Activated naive CD8-positive, alpha-beta T cell (primary cell): ENCODE measurements around the gene TSPAN15.

Source experiments
- H3K27ac Mint-ChIP-seq: one replicate; pipeline ENCODE4 v1.8.0; 2021; ENCODE audit warnings: mixed read lengths
- H3K27me3 Mint-ChIP-seq: one replicate; pipeline ENCODE4 v1.8.0; 2021; ENCODE audit warnings: mixed read lengths
- H3K36me3 Mint-ChIP-seq: one replicate; pipeline ENCODE4 v1.8.0; 2021; ENCODE audit warnings: mixed read lengths
- H3K4me1 Mint-ChIP-seq: one replicate; pipeline ENCODE4 v1.8.0; 2021; ENCODE audit warnings: low read depth, mixed read lengths
- H3K4me3 Mint-ChIP-seq: one replicate; pipeline ENCODE4 v1.8.0; 2021; ENCODE audit warnings: mild to moderate bottlenecking, mixed read lengths
- H3K9me3 Mint-ChIP-seq: one replicate; pipeline ENCODE4 v1.8.0; 2021; ENCODE audit warnings: low read depth, mixed read lengths

TSPAN15 gene

GRCh38 chr10:69412232-69412790 lies 39.0 kb upstream of the TSPAN15 start:
- Mint-ChIP-seq H3K4me3 (no peak overlapping the region), H3K27ac (no peak overlapping the region), H3K9me3 (no peaks in the 10 kb centered on the region), H3K36me3 (no peaks in the 10 kb centered on the region), H3K27me3 (no peaks in the 10 kb centered on the region), H3K4me1 (peaks cover 11% of the 10 kb centered on the region)

GRCh38 chr10:69413221-69413865 lies 37.9 kb upstream of the TSPAN15 start:
- no peaks in the 10 kb centered on the region for H3K36me3 Mint-ChIP-seq
- no peak overlapping the region for H3K27ac Mint-ChIP-seq
- H3K9me3 Mint-ChIP-seq, result no peaks in the 10 kb centered on the region
- H3K4me1 Mint-ChIP-seq, result peaks cover 6% of the 10 kb centered on the region
- H3K4me3 Mint-ChIP-seq, result no peak overlapping the region
- no peaks in the 10 kb centered on the region for H3K27me3 Mint-ChIP-seq

DNA sequence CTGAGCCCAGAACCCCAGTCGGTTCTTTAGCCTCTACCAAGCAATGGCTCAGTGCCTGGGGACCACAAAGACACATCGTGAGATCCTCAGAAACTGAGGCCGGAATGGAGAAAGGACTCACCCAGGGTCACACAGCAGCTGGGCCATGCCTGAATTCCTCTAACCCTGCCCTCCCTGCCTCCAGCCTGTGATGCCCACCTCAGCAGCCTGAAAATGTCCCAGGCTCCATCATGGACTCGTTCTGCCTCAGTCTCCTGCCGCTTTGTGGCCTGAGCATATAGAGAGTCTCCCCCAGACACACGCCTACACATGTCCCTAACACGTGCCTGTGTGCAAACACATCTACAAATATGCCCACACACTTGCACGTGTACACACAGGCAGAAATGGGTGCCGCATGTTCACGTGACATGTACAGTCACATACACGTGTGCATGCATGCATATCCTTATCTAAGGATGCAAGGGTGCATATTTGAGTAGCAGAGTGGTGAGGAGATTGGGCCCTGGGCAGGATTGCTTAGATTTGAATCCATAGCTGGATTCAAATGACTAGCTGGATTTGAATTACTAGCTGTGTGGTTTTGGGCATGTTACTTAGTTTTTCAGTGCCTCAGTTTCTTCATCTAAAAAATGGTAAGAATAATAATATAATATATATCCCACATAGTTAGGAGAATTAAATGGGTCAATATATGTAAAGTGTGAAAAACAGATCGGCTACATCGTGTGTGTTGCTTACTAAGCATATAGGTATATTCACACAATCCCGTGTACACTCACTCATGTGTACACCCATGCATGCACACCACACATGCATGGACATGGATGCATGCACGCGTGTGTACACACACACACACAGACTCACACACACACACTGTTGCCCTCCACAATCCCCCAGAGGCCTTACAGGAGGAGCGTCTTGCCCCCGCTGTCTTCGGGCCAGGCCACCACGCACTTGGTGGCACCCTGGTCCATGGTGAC lies 36.9 kb upstream of the TSPAN15 start:
- Mint-ChIP-seq H3K9me3 (no peaks in the 10 kb centered on the region), H3K27me3 (no peaks in the 10 kb centered on the region), H3K4me1 (peaks cover 3% of the 10 kb centered on the region), H3K4me3 (no peak overlapping the region), H3K36me3 (no peaks in the 10 kb centered on the region), H3K27ac (no peak overlapping the region)

- H3K27ac Mint-ChIP-seq, result no peak overlapping the region
- H3K9me3 Mint-ChIP-seq, result no peaks in the 10 kb centered on the region
- no peak overlapping the region for H3K4me3 Mint-ChIP-seq
- peaks cover 1% of the 10 kb centered on the region for H3K4me1 Mint-ChIP-seq
- H3K36me3 Mint-ChIP-seq, result no peaks in the 10 kb centered on the region
- H3K27me3 Mint-ChIP-seq, result no peaks in the 10 kb centered on the region
These were observed 36.2 kb upstream of the TSPAN15 start for GRCh38 chr10:69415049-69415448.

DNA sequence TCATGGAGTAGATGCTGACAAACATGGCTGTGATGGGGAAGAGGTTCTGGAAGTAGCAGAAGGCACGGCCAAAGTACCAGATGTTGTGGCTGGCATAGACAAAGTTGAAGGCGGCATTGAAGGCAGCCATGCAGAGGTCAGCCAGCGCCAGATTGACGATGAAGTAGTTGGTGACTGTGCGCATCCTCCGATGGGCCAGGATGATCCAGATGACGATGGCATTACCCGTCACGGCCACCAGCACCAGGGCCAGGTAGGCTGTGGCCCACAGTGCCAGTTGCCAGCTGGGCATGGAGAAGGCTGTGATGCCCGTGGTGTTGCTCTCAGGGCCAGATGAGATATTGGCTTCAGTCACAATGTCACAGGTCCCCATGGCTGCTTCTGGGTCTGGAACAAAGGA lies 35.3 kb upstream of the TSPAN15 start:
- Mint-ChIP-seq H3K4me3 (no peak overlapping the region), H3K36me3 (no peaks in the 10 kb centered on the region), H3K9me3 (no peaks in the 10 kb centered on the region), H3K27me3 (no peaks in the 10 kb centered on the region), H3K4me1 (peaks cover 1% of the 10 kb centered on the region), H3K27ac (no peak overlapping the region)

DNA sequence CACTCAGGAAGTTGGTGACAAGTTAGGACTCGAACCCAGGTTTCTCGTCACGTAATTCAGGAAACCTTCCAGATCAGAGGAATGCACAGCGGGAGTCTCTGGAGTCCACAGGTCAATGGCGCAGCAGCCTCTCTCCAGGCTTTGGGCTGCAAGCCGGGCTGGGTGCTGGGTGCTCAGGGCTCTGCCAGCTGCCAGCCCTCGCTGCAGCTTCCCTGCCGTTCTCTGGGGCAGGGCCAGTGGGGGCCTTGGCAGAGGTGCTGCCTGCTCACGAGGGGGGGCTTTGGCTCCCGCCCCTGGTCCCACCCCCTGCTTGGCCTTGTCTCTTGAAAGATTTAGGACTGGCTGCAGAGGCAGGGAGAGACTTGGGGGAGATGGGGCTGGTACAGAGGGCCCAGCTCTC lies 34.6 kb upstream of the TSPAN15 start, which contains the start of gene TACR2:
TSS of gene TACR2 (minus strand) at position 224 of the 400 bp plus-strand sequence. CDS start 595 bp downstream, outside the sequence.
- Mint-ChIP-seq H3K4me1 (peaks cover 1% of the 10 kb centered on the region), H3K4me3 (no peak within 1 kb of the TSS), H3K9me3 (no peaks in the 10 kb centered on the region), H3K27me3 (no peaks in the 10 kb centered on the region), H3K27ac (no peak within 1 kb of the TSS), H3K36me3 (no peaks in the 10 kb centered on the region)

DNA sequence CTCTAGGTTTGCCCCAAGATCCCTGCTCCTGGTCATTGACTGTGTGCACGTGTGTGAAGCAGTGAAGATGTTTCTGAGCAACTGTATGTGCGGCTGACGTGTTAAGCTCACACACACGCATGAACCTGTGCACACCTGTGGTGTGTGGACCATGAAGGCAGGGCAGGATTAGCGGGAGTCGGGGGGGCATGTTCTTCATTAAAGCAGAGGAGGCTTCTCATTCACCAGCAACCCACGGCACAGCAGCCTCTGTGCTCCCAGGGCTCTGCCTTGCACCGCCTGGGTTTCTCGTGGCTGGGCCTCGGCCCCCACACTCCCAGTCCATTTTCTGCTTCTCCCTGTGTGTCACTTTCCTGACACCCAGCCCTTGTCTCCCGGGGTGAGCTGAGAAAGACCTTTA lies 33.7 kb upstream of the TSPAN15 start:
- Mint-ChIP-seq H3K36me3 (no peaks in the 10 kb centered on the region), H3K4me1 (peaks cover 6% of the 10 kb centered on the region), H3K27me3 (no peaks in the 10 kb centered on the region), H3K27ac (no peak overlapping the region), H3K4me3 (no peak overlapping the region), H3K9me3 (no peaks in the 10 kb centered on the region)

DNA sequence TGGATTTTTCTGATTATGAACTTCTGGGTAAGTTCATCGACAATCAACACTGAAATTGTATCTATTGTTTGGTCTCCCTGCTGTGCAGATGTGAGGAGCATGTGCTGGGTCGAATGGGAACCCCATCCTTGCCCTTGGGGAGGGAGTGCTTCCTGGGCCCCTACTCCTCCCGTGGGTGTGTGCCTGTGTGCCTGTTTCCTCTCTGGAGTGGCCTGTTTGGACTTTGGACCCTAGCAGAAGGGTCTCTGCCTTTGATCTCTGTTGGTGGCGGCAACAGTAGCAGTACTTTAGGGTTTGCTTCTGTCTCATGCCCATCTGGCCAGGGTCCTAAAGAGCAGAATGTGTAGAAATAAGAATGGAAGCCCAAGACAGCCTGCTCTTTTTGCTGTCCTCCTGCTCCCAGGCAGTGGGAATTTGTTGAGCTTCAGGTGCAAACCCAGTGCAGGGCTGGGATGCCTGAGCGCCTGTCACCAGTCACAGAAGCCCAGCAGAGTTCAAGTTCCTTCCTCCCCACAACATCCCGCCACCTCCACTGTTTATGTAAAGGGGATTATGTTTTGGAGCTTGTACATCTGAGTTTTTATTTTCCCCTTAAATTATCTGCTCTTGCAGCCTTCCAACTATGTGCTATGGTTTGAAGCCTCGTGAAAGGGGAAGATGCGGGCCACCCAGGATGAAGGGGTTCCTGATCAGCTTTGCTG lies 33.1 kb upstream of the TSPAN15 start:
- Mint-ChIP-seq H3K9me3 (no peaks in the 10 kb centered on the region), H3K4me3 (no peak overlapping the region), H3K4me1 (peaks cover 5% of the 10 kb centered on the region), H3K27ac (no peak overlapping the region), H3K27me3 (no peaks in the 10 kb centered on the region), H3K36me3 (no peaks in the 10 kb centered on the region)

- H3K27ac Mint-ChIP-seq, result no peak overlapping the region
- no peaks in the 10 kb centered on the region for H3K27me3 Mint-ChIP-seq
- no peaks in the 10 kb centered on the region for H3K36me3 Mint-ChIP-seq
- no peaks in the 10 kb centered on the region for H3K9me3 Mint-ChIP-seq
- no peak overlapping the region for H3K4me3 Mint-ChIP-seq
- peaks cover 13% of the 10 kb centered on the region for H3K4me1 Mint-ChIP-seq
These were observed 32.0 kb upstream of the TSPAN15 start for GRCh38 chr10:69419096-69419743.

DNA sequence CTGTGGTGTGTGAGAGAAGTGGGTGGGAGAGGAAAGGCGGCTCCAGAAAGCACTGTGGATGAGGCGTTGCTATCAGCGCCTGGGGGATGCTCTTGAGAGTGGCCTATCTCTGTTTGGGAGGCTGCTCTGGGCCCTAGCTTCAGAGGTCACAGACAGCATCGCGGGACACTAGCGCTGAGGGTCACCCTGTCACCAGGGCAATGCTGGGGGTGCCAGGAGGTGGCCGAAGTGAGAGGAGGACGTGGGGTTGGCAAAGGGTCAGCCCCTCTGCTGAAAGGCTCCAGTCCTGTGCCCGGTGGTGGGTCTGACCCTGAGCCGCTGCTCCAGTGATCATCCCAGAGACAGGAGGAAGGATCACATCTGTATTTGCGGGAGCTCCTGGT lies 31.5 kb upstream of the TSPAN15 start:
- Mint-ChIP-seq H3K4me3 (no peak overlapping the region), H3K9me3 (no peaks in the 10 kb centered on the region), H3K4me1 (peaks cover 16% of the 10 kb centered on the region), H3K36me3 (no peaks in the 10 kb centered on the region), H3K27me3 (no peaks in the 10 kb centered on the region), H3K27ac (no peak overlapping the region)

DNA sequence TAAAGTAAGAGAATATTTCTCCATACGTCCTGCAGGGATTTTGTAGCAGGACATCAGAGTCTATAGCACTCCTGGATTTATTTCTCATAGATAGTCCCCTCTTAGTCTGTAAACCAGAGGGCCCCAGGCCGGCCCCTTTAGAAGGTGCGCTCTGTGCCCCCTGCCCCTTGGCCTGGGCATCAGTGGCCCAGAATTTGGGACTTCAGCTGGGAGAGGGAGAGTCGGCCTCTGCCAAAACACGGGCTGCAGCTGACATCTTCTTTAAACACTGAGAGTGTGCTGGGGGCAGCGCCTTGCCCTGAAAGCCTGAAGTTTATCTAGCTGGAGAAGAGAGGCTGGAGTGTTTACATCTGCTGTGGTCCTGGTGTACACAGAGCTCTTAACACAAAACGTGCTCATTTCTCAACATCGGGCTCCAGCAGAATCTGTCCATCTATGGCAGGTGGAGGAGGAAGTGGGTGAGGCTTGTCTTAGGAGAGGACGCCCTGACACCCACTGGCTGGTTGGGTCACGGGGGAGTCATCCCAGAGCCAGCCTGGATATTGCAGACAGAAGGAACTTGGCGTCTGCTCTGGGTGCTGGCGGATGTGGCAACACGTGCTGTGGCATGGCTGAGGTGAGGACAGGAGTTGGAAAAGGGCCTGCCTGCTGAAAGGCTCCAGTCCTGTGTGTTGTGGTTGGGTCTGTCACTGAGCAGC lies 29.5 kb upstream of the TSPAN15 start:
- no peak overlapping the region for H3K27ac Mint-ChIP-seq
- H3K27me3 Mint-ChIP-seq, result no peaks in the 10 kb centered on the region
- no peaks in the 10 kb centered on the region for H3K36me3 Mint-ChIP-seq
- no peaks in the 10 kb centered on the region for H3K9me3 Mint-ChIP-seq
- H3K4me3 Mint-ChIP-seq, result no peak overlapping the region
- H3K4me1 Mint-ChIP-seq, result peaks cover 36% of the 10 kb centered on the region

- no peaks in the 10 kb centered on the region for H3K27me3 Mint-ChIP-seq
- H3K9me3 Mint-ChIP-seq, result no peaks in the 10 kb centered on the region
- H3K4me1 Mint-ChIP-seq, result peaks cover 42% of the 10 kb centered on the region
- no peak overlapping the region for H3K27ac Mint-ChIP-seq
- H3K36me3 Mint-ChIP-seq, result no peaks in the 10 kb centered on the region
- no peak overlapping the region for H3K4me3 Mint-ChIP-seq
These were observed 28.6 kb upstream of the TSPAN15 start for GRCh38 chr10:69422676-69423075.

GRCh38 chr10:69425041-69425440 lies 26.2 kb upstream of the TSPAN15 start:
- Mint-ChIP-seq H3K27me3 (no peaks in the 10 kb centered on the region), H3K9me3 (no peaks in the 10 kb centered on the region), H3K36me3 (no peaks in the 10 kb centered on the region), H3K4me3 (no peak overlapping the region), H3K4me1 (peaks cover 49% of the 10 kb centered on the region), H3K27ac (no peak overlapping the region)
